ENCODE data around the gene ARHGAP26.
"Not testable (repeated sequence)": the region's sequence is repeated elsewhere in the genome, so short reads cannot be mapped to it uniquely, and the experiment has no call there.

ARHGAP26 gene

DNA sequence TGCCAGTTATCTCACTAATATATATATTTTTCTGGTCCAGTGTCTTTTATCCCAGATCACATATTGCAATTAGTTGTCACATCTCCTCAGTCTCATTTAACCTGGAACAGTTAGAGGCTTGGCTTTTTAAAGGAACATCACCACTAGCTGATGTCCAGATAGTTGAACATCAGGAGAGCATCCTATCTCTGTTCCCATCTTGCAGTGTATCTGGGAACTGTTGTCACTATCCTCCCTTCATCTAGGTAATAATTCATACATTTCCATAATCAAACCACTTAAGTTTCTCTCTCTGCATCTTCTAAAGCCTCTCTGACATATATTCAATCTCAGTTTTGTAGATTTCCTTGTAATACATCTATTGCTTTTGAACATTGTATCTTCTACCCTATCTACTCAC, 175.7 kb downstream of the ARHGAP26 start:
- TF ChIP-seq, protein P1, sequence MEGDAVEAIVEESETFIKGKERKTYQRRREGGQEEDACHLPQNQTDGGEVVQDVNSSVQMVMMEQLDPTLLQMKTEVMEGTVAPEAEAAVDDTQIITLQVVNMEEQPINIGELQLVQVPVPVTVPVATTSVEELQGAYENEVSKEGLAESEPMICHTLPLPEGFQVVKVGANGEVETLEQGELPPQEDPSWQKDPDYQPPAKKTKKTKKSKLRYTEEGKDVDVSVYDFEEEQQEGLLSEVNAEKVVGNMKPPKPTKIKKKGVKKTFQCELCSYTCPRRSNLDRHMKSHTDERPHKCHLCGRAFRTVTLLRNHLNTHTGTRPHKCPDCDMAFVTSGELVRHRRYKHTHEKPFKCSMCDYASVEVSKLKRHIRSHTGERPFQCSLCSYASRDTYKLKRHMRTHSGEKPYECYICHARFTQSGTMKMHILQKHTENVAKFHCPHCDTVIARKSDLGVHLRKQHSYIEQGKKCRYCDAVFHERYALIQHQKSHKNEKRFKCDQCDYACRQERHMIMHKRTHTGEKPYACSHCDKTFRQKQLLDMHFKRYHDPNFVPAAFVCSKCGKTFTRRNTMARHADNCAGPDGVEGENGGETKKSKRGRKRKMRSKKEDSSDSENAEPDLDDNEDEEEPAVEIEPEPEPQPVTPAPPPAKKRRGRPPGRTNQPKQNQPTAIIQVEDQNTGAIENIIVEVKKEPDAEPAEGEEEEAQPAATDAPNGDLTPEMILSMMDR (IDR thresholded peaks at IDR 0.05; ENCODE audit: borderline replicate concordance, insufficient read depth, low read depth, low read length): no peak
- H3K4me3 ChIP-seq (ENCODE audit: low read depth, low read length): no peak overlapping the region

DNA sequence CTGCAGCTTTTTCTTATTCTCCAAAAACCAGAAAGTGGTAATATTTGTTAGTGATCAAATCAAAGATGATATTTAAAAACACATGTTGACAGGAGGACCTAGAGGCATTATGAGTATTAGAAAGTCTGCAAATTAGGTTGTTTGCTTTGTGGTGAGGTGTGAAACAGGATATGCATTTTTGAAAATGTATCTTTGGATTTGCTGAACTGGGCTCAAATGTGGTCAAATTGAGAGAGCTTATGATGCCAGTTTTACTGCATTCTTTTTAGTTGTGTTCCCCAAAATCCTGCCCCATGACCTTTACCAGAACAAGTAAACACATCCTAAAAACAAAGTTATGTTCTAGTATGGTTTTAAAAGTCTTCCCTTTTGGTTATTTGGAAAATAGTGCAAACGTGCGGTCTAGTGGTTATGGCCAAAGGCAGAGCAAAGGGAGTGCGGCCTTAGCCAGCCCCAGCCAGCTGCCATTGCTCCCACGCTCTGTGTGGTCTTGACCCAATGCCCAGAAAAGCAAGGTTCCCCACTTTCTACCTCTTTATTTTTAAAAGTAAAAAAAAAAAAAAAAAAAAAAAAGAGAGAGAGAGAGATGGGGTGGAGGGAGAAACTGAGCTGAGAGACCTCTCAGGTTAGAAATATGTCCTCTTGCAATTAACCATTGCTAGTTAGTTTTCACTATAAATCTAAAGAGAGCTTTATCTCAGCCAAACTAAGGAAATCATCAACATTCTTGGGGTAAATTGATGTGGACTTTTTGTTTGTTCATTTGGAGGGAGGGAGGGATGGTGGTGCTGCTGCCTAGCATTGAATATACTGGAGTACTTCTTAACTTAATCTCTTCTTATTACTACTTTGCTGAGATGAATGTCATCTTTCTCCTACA, 176.6 kb downstream of the ARHGAP26 start:
- H3K4me3 ChIP-seq (ENCODE audit: low read depth, low read length): no peak overlapping the region
- TF ChIP-seq, protein P1 (IDR thresholded peaks at IDR 0.05; ENCODE audit: borderline replicate concordance, insufficient read depth, low read depth, low read length): no peak

DNA sequence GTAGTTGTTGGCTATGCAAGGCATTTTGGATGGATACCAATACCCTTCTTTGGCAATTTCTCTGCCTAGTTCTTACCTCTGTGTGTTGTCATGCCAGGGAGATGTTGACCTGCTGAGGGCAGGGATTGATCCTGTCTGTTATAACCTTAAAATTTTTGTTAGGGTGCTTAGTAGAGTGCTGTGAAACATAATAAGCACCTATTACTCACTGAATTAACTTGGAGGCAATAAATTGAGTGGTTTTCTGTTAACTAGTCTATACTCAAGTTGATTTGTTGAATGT, 177.2 kb downstream of the ARHGAP26 start:
- TF ChIP-seq, protein P1 (IDR thresholded peaks at IDR 0.05; ENCODE audit: borderline replicate concordance, insufficient read depth, low read depth, low read length): no peak
- no peak overlapping the region for H3K4me3 ChIP-seq (ENCODE audit: low read depth, low read length)

DNA sequence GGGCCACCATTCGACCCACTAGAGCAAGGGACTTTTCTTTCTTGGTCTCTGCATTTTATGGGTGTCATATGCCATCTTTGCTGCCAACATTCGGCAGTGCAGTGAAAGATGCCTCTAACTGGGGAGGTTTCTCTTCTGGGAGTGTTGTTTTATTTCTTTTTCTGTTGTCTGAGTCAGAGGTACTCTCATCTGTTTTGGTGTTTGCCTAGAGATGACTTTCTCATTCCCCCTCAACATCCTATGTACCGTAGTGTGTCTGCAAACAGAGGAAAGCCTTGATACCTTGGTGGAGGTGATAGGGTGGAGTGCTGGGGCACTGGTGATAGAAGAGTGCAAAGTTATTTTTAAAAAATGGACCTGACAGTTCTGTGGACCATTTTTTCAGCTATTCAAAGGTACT, 182.1 kb downstream of the ARHGAP26 start:
- TF ChIP-seq, protein P1 (IDR thresholded peaks at IDR 0.05; ENCODE audit: borderline replicate concordance, insufficient read depth, low read depth, low read length): no peak
- no peak overlapping the region for H3K4me3 ChIP-seq (ENCODE audit: low read depth, low read length)

DNA sequence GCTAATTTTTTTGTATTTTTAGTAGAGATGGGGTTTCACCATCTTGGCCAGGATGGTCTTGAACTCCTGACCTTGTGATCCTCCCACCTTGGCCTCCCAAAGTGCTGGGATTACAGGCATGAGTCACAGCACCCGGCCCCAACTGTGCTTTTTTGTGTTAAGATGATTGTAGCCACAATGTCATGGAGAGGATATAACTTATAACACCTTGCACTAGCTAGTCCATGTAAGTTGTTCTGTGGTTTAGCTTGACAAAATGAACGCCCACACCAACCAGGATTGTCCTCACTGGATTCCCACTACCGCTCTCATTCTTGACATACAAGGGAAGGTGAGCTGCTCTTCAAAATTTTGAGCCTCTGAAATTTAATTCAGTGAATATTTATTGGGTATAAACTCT, 182.7 kb downstream of the ARHGAP26 start:
- H3K4me3 ChIP-seq (ENCODE audit: low read depth, low read length): not testable (repeated sequence)

DNA sequence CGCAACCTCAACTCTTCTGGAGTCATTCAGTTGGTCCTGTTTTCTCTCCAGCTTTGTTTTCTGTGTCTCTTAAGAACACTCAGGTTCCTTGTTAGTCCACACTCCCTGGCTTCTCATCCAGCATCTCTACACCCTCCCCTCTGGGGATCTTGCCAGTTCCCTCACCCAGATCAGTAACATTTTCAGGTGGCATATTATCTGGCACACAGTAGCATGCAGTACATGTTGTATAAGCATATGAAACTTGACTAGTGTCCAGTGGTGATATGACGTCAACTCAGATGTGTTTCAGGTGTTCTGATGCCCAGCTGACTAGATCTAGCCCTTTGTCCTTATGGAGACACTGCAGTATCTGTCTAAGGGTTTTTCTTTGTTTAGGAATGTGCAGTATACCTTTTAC, 184.3 kb downstream of the ARHGAP26 start:
- no peak overlapping the region for H3K4me3 ChIP-seq (ENCODE audit: low read depth, low read length)
- TF ChIP-seq, protein P1 (IDR thresholded peaks at IDR 0.05; ENCODE audit: borderline replicate concordance, insufficient read depth, low read depth, low read length): no peak

DNA sequence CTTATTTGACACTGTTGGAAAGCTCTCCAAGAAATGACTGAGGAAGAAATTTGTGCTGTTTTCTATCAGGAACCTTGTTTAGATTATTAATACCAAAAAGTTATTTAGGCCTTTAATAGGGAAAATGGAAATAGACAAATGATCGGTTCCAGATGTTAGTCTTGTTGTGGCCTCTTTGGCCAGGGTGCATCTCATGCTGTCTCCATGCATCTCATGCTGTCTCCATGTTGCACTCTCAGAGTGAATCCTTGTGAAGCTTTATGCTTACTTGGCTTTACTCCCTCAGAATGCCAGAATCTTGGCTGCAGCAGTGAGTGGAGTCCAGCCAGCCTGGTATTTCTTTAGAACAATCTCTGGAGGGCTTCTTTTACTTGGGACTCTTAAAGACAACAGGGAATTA, 185.5 kb downstream of the ARHGAP26 start:
- H3K4me3 ChIP-seq (ENCODE audit: low read depth, low read length): no peak overlapping the region

More for the DNA sequence above, 185.5 kb downstream of the ARHGAP26 start:
- TF ChIP-seq, protein P1 (IDR thresholded peaks at IDR 0.05; ENCODE audit: borderline replicate concordance, insufficient read depth, low read depth, low read length): no peak
